HG03571 (cell line): ENCODE results near the gene ACAP1.
A peak's percentile ranks its signal among the peaks of the same experiment; 100 is the strongest.

ENCODE experiments used
- ATAC-seq: cut with Tn5 transposase; IDR thresholded peaks from one replicate; pipeline ENCODE4 v1.9.1; 2021; ENCODE audit not compliant: unreplicated experiment

The ACAP1 gene

DNA sequence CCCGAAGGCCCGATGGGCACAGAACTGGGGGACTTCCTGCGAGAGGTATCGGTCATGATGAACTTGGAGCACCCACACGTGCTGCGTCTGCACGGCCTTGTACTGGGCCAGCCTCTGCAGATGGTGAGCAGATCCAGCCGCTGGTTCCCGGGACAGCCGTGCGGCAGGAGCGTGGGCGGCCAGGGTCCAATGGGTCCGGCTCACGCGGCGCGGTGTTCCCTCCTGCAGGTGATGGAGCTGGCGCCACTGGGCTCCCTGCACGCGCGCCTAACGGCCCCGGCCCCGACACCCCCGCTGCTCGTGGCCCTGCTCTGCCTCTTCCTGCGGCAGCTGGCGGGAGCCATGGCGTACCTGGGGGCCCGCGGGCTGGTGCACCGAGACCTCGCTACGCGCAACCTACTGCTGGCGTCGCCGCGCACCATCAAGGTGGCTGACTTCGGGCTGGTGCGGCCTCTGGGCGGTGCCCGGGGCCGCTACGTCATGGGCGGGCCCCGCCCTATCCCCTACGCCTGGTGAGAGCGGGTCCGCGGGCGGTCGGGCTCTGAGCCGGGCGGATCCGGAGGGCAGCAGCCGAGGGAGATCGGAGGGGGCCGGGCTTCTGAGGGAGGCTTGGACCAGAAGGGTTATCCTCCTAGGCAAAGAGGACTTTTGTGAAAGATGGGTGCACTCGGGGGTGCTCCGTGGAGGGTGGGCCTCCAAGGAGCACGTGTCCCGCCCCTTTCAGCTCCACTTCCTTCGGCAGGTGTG lies 47.6 kb downstream of the ACAP1 start:
- peak; percentile 71 for ATAC-seq

DNA sequence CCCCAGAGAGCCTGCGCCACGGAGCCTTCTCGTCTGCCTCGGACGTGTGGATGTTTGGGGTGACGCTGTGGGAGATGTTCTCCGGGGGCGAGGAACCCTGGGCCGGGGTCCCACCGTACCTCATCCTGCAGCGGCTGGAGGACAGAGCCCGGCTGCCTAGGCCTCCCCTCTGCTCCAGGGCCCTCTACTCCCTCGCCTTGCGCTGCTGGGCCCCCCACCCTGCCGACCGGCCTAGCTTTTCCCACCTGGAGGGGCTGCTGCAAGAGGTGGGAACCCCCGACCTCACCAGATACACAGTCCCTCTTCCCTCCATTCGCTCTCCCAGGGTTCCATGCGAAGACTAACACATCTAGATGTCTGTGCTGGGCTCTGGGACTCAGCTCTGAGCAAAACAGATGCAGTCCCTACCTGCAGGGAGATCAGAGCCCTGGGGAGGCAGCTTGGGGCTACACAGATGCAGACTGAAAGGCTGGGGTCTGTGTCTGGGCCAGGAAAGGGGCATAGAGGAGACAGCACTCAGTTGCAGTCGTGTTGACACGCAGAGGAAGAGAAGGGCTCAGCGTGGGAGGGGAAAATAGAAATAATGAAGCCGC lies 48.3 kb downstream of the ACAP1 start:
- ATAC-seq = no peak

DNA sequence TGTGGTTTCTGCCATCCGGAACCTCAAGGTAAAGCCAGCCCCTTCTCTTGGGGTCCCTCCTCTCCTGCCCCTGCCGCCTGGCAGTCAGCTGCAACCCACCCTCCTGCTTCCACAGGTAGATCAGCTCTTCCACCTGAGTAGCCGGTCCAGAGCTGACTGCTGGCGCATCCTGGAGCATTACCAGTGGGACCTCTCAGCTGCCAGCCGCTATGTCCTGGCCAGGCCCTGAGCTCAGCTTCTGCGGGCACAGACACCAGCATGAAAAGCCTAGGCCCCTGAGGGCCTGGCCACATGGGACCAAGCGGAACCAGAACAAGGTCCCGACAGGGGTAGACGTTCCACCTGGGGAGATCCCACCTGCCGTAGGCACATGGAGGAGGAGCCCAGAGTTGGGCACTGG lies 52.5 kb downstream of the ACAP1 start:
- ATAC-seq = no peak

DNA sequence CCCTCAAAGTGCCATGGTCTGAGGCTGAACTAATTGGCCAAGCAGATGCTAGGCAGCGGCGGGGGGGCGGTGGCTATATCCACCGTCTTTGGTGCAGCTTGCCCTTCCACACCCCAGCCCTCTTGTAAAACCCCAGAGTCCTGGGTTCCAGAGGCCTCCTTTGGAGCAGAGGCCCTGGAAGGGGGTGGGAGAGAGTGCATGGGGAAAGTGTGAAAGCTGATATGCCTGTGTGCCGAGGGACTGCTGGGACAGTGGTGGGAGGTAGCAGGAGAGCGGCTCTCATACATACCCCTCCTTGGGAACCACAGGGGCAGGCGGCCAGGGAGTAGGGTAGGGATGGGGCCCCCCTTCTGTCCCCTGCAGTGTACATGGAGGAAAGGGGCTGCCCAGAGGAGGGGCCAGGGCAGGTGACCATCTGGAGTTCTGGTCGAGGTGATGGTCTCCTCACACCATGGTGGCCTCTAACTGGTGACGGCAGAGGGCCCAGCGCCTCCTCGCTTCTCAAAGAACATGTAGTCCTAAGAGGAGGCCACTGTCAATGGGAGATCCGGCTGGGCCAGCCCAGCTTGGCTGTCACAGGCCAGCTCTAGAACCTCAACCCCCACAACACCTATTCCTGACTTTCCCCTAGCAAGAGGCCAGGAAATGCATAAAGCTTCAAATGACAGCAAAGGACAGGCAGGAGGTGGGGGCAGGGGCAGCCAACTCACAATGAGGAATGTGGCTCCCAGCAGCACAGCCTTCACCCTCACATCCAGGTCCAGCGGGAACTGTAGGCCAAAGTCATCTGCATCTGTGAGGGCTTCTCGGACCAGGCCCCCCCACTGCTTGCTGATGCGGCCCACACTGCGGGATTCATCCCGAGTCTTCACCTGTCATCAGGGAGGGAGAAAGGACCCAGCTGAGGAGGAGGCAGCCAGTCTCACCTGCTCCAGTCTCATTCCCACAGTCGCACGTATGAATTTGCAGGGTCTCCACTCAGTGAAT lies 53.9 kb downstream of the ACAP1 start:
- no peak for ATAC-seq

DNA sequence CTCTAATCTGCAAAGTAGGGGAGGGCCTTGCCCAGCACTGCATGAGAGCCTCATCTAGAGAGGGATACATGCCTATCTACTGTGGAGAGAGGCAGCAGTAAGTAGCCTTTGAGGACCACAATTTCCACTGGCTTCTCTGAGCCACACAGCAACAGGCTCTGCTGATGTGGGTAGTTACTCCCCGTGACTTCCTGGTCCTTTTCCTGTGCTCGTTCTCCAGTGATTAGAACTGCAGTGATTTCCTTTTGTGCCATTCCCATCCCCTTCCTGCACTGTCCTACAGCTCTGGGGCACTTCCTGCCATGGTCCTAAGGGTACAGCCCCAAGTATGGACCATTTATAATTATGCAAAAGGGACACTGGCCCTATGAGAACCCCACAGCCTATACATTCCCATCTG lies 55.0 kb downstream of the ACAP1 start:
- ATAC-seq = no peak

- no peak for ATAC-seq
These were observed 56.6 kb downstream of the ACAP1 start for GRCh38 chr17:7392696-7393612.

- ATAC-seq = peak; percentile 41
These were observed 57.5 kb downstream of the ACAP1 start for GRCh38 chr17:7393613-7394451.

DNA sequence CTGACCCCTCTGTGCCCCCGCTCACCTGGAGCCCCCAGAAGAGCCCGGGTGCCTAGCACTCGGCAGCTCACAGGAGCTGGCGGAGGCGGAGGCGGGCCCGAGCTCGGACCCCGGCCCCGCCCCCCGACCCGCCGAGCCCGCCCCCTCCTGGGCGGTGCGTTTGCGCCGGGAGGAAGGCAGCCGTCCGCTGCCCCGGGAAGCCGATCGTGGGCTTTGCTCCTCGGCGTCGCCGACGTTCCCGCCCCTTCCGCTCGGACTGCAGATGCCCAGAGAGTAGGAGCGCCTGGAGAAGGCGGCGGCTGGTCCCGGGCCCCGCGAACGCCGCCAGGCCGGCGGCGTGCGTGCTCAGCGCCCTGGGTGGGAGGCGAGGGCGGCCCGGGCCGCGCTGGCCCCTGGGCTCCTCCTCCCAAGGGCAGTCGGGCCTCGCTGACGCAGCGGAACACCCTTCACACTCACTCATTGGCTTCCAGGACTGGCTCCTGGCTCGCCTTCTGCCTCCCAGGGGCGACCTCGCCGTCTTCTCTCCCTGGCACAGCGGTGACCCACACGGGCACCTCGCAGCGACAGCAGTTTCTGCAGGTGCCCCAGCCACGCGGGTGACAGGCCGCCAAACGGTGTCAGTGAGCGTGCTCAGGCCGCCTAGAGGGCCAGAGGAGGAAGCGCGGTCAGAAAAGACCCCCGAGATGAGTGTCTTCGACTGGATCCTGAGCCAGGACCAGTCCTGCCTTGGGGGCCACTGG lies 58.3 kb downstream of the ACAP1 start, which contains the start of gene PLSCR3:
Gene PLSCR3, minus strand, starts transcription at position 74 of the 740 bp plus-strand sequence. CDS start 415 bp downstream, outside the sequence.
- ATAC-seq = peak; percentile 71

- ATAC-seq = no peak
These were observed 59.8 kb downstream of the ACAP1 start for GRCh38 chr17:7396147-7396546.

- ATAC-seq = no peak
These were observed 62.3 kb downstream of the ACAP1 start for GRCh38 chr17:7398612-7399011.
